HG03280 (cell line): ENCODE results near the gene TCF12.
"Not testable (repeated sequence)": the region's sequence is repeated elsewhere in the genome, so short reads cannot be mapped to it uniquely, and the experiment has no call there.

ENCODE experiments used
- ATAC-seq: cut with Tn5 transposase; IDR thresholded peaks from one replicate; pipeline ENCODE4 v1.9.1; 2021; ENCODE audit warnings: mild to moderate bottlenecking, moderate library complexity; ENCODE audit not compliant: unreplicated experiment

The TCF12 gene

DNA sequence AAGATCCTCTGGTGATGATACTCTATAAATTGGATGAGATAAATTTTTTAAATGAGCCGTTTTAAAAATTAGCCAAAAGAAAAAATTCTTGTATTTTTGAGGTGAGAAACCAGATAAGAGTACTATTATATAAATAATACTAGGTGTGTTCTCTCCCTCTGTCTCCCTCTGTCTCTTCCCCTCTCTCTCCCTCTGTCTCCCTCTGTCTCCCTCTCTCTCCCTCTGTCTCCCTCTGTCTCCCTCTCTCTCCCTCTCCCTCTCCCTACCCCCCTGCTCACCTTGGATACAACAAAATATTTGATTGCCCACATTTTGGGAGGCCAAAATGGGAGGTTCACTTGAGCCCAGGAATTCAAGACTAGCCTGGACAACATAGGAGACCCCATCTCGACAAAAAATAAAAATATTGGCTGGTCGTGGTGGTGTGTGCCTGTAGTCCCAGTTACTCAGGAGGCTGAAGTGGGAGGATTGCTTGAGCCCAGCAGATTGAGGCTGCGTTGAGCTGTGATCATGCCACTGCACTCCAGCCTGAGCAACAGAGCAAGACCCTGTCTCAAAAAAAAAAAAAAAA, 168.5 kb downstream of the TCF12 start:
- ATAC-seq: no peak

GRCh38 chr15:57089815-57090495, 171.5 kb downstream of the TCF12 start:
- no peak for ATAC-seq

GRCh38 chr15:57090496-57090859, 172.0 kb downstream of the TCF12 start:
- ATAC-seq: no peak

- no peak for ATAC-seq
These were observed 173.2 kb downstream of the TCF12 start for GRCh38 chr15:57091636-57092035.

GRCh38 chr15:57092252-57092651, 173.8 kb downstream of the TCF12 start:
- ATAC-seq: no peak

GRCh38 chr15:57094321-57095257, 176.1 kb downstream of the TCF12 start:
- ATAC-seq: no peak

- ATAC-seq: no peak
These were observed 177.5 kb downstream of the TCF12 start for GRCh38 chr15:57095896-57096295.

- ATAC-seq: no peak
These were observed 178.8 kb downstream of the TCF12 start for GRCh38 chr15:57097246-57097645.

- not testable (repeated sequence) for ATAC-seq
These were observed 179.6 kb downstream of the TCF12 start for GRCh38 chr15:57097919-57098543.

- ATAC-seq: no peak
These were observed 180.5 kb downstream of the TCF12 start for GRCh38 chr15:57098896-57099295.

- ATAC-seq: no peak
These were observed 181.7 kb downstream of the TCF12 start for GRCh38 chr15:57100136-57100539.

- no peak for ATAC-seq
These were observed 184.4 kb downstream of the TCF12 start for GRCh38 chr15:57102858-57103257.

DNA sequence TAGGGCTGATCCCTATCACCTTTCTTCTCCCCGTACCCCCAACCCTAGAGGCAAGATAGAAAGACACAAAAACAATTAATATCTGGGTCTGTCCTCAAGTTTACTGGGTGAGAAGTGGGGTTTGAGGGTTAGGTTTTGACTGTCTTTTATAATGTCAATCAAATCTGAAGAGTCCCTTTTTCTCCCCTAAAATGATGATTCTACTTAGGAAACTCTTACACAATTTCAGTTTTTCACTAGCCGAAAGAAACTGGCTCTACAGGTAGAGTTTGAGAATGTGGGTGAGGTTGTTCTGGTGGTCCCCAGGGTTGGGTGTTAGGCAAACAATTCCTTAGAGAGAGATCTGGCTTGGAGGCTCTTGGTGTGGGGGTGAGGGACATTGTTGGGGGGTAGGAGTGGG, 189.9 kb downstream of the TCF12 start:
- ATAC-seq: no peak

DNA sequence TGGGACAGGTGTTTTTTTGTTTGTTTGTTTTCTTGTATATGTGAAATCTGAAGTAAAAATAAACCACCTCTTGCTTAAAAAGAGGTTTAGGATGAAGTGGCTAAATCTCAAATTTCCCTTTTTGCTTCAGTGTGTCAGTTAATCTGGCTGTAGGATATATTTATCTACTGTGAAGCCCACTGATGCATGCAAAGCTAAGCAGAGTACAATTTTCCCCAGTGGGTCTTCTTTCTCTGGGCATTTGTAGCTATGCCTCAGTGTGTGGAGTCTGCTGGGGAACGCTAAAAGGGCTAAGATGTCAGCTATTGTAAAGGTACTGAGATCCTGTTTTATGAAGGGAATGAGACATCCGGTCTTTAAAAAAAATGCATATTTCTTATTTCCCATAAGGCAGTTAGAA, 190.6 kb downstream of the TCF12 start:
- ATAC-seq: no peak

- ATAC-seq: no peak
These were observed 192.6 kb downstream of the TCF12 start for GRCh38 chr15:57111002-57111401.

DNA sequence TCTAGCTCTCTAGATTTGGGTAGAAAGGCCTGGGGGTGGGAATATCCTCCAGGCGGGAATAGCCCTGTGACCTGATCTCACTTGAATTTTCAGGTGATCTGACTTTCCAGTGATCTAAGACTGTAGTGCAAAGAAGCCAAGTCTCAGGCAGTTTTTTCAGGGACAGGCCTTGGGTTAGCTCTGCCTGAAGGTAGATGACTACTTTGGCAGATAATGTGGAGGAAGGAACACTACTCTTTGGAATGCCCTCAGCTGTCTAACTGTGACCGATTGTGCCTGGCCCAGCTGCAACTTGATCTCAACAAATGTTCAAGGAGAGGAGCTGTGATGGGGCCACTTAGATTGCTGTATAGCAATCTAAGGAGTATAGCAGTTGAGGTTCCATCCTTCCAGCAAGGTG, 193.7 kb downstream of the TCF12 start:
- ATAC-seq: no peak

DNA sequence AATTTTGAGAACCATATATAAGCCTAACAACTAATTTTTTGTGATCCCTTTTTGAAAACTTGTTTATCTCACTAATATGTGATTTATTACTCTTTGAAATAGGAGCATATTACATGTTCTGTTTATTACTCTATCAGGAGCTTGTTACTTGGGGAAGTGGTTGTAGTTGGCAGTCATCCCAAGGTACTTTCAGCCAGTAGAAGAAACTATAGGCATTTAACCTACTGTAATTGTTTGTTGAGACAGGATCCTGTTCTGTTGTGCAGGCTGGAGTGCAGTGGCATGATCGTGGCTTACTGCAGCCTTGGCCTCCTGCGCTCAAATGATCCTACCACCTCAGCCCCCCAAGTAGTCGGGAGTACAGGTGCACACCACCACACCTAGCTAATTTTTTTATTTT, 195.6 kb downstream of the TCF12 start:
- ATAC-seq: no peak

DNA sequence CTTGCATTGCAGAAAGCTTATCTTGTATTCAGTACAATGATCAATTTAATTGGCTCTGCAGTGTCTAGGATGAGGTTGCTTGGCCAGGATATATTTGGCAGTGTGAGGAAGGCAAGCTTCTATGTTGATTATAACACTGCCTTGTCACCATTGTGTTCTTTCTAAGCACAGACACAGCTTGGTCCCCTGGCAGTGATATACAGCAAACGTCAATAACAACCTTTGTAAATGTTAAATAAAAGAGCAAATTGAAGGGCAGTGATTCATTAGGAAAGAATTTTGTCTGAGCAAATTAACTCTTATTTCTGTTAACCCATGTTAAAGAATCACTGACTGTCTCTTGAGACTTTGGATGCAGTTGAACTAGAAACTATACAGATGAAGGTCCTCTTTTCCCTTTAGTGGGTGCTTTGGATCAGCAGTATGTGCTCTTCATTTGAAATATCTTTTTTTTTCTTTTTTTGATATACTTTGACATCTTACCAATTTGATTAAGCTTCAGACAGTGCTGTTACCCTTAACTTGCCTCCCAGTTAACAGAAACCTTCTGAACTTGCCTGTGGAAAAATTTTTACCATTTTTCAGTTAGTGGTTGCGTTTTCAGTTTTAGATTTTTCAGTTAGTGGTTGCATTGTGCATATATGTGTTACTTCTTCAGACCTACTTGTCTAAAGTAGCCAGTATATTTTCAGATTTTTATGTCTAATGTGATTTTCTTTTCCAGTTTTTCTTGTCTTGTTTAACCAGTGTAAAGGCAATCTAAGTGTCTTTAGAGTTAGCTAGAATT, 199.8 kb downstream of the TCF12 start:
- ATAC-seq: no peak

GRCh38 chr15:57122080-57122840, 203.8 kb downstream of the TCF12 start:
- ATAC-seq: no peak

- no peak for ATAC-seq
These were observed 205.6 kb downstream of the TCF12 start for GRCh38 chr15:57124036-57124435.
